ENCODE results near the gene SEMA3E. TPM values are rescaled to one million over a fixed set of nuclear protein-coding genes. Genes with fewer than 3 reads are reported as not detected.
"Not testable (repeated sequence)": the region's sequence is repeated elsewhere in the genome, so short reads cannot be mapped to it uniquely, and the experiment has no call there.

SEMA3E gene
- total RNA-seq, 1 experiment from 2014 or later: not detected

DNA sequence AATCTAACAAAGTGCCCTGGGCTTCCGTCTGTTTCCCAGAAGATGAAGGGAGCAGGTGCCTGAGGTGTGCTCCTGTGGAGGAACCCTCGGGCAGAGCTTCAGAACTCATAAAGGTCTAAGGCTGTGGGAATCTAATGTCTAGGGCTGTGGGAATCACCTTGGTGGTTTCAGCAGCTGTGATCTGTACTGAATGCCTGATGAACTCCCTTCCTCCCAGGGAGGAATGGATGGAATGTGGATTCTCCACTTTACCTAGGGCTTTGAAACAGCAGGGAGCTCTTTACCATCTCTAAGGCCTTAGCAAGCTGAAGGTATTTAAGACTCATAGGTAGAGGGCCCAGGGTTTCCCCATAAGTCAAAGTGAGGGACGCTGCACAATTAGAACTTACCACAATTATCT, 36.0 kb upstream of the SEMA3E start:
- DNase-seq: no peak
- Histone ChIP-seq H3K27me3 (ENCODE audit: low read length) (no peaks in the 10 kb centered on the region), H3K27ac (ENCODE audit: low read length) (no peak overlapping the region), H2AFZ (ENCODE audit: low read length) (no peak overlapping the region), H3K4me3 (ENCODE audit: low read length) (no peak overlapping the region), H3K79me2 (ENCODE audit: low read length) (no peaks in the 10 kb centered on the region), H3K36me3 (ENCODE audit: insufficient read depth, low read length) (no peaks in the 10 kb centered on the region), H3K4me2 (ENCODE audit: low read depth, low read length, poor library complexity, severe bottlenecking) (no peak overlapping the region), H3K9ac (ENCODE audit: low read length) (no peak overlapping the region), H3K9me3 (ENCODE audit: low read length) (peaks cover 16% of the 10 kb centered on the region), H4K20me1 (ENCODE audit: insufficient read depth, low read depth, low read length) (no peaks in the 10 kb centered on the region), H3K9me2 (replicated peaks; ENCODE audit: insufficient read depth, low read length) (no peaks in the 10 kb centered on the region), H3K4me1 (ENCODE audit: low read length) (no peaks in the 10 kb centered on the region)

GRCh38 chr7:83681200-83681778, 32.4 kb upstream of the SEMA3E start:
- no peak for DNase-seq
- Histone ChIP-seq H3K4me1 (ENCODE audit: low read length) (no peaks in the 10 kb centered on the region), H3K4me3 (ENCODE audit: low read length) (no peak overlapping the region), H3K36me3 (ENCODE audit: insufficient read depth, low read length) (no peaks in the 10 kb centered on the region), H3K4me2 (ENCODE audit: low read depth, low read length, poor library complexity, severe bottlenecking) (no peak overlapping the region), H2AFZ (ENCODE audit: low read length) (no peak overlapping the region), H4K20me1 (ENCODE audit: insufficient read depth, low read depth, low read length) (no peaks in the 10 kb centered on the region), H3K9me2 (replicated peaks; ENCODE audit: insufficient read depth, low read length) (no peaks in the 10 kb centered on the region), H3K9ac (ENCODE audit: low read length) (no peak overlapping the region), H3K9me3 (ENCODE audit: low read length) (peaks cover 23% of the 10 kb centered on the region), H3K79me2 (ENCODE audit: low read length) (no peaks in the 10 kb centered on the region), H3K27ac (ENCODE audit: low read length) (no peak overlapping the region), H3K27me3 (ENCODE audit: low read length) (no peaks in the 10 kb centered on the region)

DNA sequence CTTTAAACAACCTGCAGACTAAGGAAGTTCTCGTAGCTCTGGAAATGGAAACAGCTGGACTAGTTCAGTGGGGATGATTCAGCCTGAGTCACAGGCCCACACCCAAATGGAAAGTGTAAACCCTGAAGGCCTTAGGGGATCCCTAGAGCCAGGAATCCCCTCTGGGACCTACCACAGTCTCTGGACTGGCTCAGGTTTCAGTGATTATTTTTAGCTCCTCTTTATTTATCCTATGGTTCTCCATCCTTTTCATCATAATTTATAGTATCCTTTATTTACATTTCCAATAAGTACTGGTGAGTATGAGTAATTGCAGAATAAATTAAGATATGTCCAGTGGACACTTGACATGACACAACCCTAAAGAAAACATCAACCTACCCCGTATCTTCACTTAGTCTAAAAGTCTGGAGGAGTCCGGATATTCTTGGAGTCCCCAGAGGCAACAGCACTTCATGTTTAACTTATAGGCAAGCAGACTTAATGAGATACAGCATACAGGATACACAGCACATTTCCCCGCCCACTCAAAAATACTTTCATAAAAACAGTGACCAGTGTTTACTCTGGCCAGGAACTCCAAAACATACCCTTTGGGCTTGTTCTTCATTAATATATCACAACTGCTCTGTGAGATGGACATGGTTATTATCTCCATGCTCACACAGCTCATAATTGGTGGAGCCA, 28.4 kb upstream of the SEMA3E start:
- no peaks in the 10 kb centered on the region for H3K4me1 ChIP-seq (ENCODE audit: low read length)
- DNase-seq: no peak
- H3K9me3 ChIP-seq (ENCODE audit: low read length): peaks cover 12% of the 10 kb centered on the region
- no peak overlapping the region for H3K4me2 ChIP-seq (ENCODE audit: low read depth, low read length, poor library complexity, severe bottlenecking)
- no peak overlapping the region for H3K27ac ChIP-seq (ENCODE audit: low read length)
- no peak overlapping the region for H2AFZ ChIP-seq (ENCODE audit: low read length)
- no peaks in the 10 kb centered on the region for H3K79me2 ChIP-seq (ENCODE audit: low read length)
- no peaks in the 10 kb centered on the region for H4K20me1 ChIP-seq (ENCODE audit: insufficient read depth, low read depth, low read length)
- H3K4me3 ChIP-seq (ENCODE audit: low read length): no peak overlapping the region
- no peaks in the 10 kb centered on the region for H3K9me2 ChIP-seq (replicated peaks; ENCODE audit: insufficient read depth, low read length)
- no peaks in the 10 kb centered on the region for H3K36me3 ChIP-seq (ENCODE audit: insufficient read depth, low read length)
- H3K27me3 ChIP-seq (ENCODE audit: low read length): no peaks in the 10 kb centered on the region
- H3K9ac ChIP-seq (ENCODE audit: low read length): no peak overlapping the region

DNA sequence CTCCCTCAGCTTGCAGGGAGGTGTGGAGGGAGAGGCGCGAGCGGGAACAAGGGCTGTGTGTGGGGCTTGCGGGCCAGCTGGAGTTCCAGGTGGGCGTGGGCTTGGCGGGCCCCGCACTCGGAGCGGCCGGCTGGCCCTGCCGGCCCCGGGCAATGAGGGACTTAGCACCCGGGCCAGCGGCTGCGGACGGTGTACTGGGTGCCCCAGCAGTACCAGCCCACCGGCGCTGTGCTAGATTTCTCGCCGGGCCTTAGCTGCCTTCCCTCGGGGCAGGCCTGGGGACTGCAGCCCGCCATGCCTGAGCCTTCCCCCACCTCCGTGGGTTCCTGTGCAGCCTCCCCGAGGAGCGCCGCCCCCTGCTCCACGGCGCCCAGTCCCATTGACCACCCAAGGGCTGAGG, 24.4 kb upstream of the SEMA3E start:
- not testable (repeated sequence) for H2AFZ ChIP-seq (ENCODE audit: low read length); H3K4me1 ChIP-seq (ENCODE audit: low read length)

DNA sequence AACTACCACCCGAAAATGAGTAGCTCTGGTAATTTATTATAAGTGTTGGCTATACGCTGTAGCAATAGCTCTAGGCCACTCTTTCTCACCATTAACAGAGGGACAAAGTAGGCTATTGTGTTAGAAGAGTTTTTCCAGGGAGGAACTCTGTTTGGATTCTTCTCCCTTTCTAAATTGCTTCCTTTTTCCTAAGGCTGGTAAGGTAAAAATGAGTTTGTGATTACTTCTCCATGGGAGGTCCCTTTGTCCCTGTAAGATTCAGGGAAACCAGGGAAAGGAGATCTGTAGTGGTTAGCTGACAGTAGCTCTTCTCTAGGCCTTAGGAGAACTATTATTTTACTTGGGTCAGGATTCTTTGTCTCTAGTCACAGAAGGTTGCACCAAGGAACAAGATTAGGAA, 23.2 kb upstream of the SEMA3E start:
- H3K27ac ChIP-seq (ENCODE audit: low read length): no peak overlapping the region
- no peak overlapping the region for H3K4me3 ChIP-seq (ENCODE audit: low read length)
- no peaks in the 10 kb centered on the region for H3K27me3 ChIP-seq (ENCODE audit: low read length)
- no peak for DNase-seq
- H2AFZ ChIP-seq (ENCODE audit: low read length): no peak overlapping the region
- H3K9me3 ChIP-seq (ENCODE audit: low read length): peaks cover 9% of the 10 kb centered on the region
- H3K79me2 ChIP-seq (ENCODE audit: low read length): no peaks in the 10 kb centered on the region
- H3K4me1 ChIP-seq (ENCODE audit: low read length): no peaks in the 10 kb centered on the region
- H3K36me3 ChIP-seq (ENCODE audit: insufficient read depth, low read length): no peaks in the 10 kb centered on the region
- H3K4me2 ChIP-seq (ENCODE audit: low read depth, low read length, poor library complexity, severe bottlenecking): no peak overlapping the region
- H3K9me2 ChIP-seq (replicated peaks; ENCODE audit: insufficient read depth, low read length): no peaks in the 10 kb centered on the region
- no peaks in the 10 kb centered on the region for H4K20me1 ChIP-seq (ENCODE audit: insufficient read depth, low read depth, low read length)
- no peak overlapping the region for H3K9ac ChIP-seq (ENCODE audit: low read length)

More for the DNA sequence above, 24.4 kb upstream of the SEMA3E start:
- not testable (repeated sequence) for H3K79me2 ChIP-seq (ENCODE audit: low read length); H3K36me3 ChIP-seq (ENCODE audit: insufficient read depth, low read length); H4K20me1 ChIP-seq (ENCODE audit: insufficient read depth, low read depth, low read length); H3K27me3 ChIP-seq (ENCODE audit: low read length); H3K4me2 ChIP-seq (ENCODE audit: low read depth, low read length, poor library complexity, severe bottlenecking); H3K4me3 ChIP-seq (ENCODE audit: low read length); H3K9ac ChIP-seq (ENCODE audit: low read length); DNase-seq; H3K9me2 ChIP-seq (replicated peaks; ENCODE audit: insufficient read depth, low read length); H3K27ac ChIP-seq (ENCODE audit: low read length)
- H3K9me3 ChIP-seq (ENCODE audit: low read length): peaks cover 16% of the 10 kb centered on the region

- Histone ChIP-seq H3K36me3 (ENCODE audit: insufficient read depth, low read length) (no peaks in the 10 kb centered on the region), H3K9ac (ENCODE audit: low read length) (no peak overlapping the region), H3K4me1 (ENCODE audit: low read length) (no peaks in the 10 kb centered on the region), H3K9me2 (replicated peaks; ENCODE audit: insufficient read depth, low read length) (no peaks in the 10 kb centered on the region), H3K4me3 (ENCODE audit: low read length) (no peak overlapping the region), H3K4me2 (ENCODE audit: low read depth, low read length, poor library complexity, severe bottlenecking) (no peak overlapping the region), H3K27me3 (ENCODE audit: low read length) (no peaks in the 10 kb centered on the region), H2AFZ (ENCODE audit: low read length) (no peak overlapping the region), H3K27ac (ENCODE audit: low read length) (no peak overlapping the region), H3K9me3 (ENCODE audit: low read length) (peaks cover 11% of the 10 kb centered on the region), H4K20me1 (ENCODE audit: insufficient read depth, low read depth, low read length) (no peaks in the 10 kb centered on the region), H3K79me2 (ENCODE audit: low read length) (no peaks in the 10 kb centered on the region)
- no peak for DNase-seq
Observed at GRCh38 chr7:83663131-83663530, 14.2 kb upstream of the SEMA3E start.

DNA sequence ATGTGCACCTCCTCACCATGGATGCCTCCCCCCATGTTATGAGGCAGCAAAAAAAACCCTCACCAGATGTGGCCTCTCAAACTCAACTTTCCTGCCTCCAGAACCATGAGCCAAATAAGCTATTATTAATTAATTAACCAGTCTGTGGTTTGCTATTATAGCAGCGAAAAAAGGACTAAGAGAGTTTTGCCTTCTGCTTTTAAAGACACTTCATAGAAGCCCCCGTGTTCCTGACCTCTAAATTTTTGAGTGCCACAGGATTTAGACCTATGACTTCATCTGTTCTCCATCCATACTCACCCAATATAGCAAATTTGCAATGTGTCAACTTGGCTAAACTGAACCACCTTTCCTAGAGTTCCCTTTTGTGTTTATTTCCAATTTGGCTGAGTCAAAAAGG, 9.2 kb upstream of the SEMA3E start:
- Histone ChIP-seq H3K4me2 (ENCODE audit: low read depth, low read length, poor library complexity, severe bottlenecking) (no peak overlapping the region), H3K9me2 (replicated peaks; ENCODE audit: insufficient read depth, low read length) (no peaks in the 10 kb centered on the region), H2AFZ (ENCODE audit: low read length) (no peak overlapping the region), H4K20me1 (ENCODE audit: insufficient read depth, low read depth, low read length) (no peaks in the 10 kb centered on the region), H3K4me3 (ENCODE audit: low read length) (no peak overlapping the region), H3K36me3 (ENCODE audit: insufficient read depth, low read length) (no peaks in the 10 kb centered on the region), H3K4me1 (ENCODE audit: low read length) (no peaks in the 10 kb centered on the region), H3K27me3 (ENCODE audit: low read length) (no peaks in the 10 kb centered on the region), H3K9ac (ENCODE audit: low read length) (no peak overlapping the region), H3K27ac (ENCODE audit: low read length) (no peak overlapping the region), H3K79me2 (ENCODE audit: low read length) (no peaks in the 10 kb centered on the region), H3K9me3 (ENCODE audit: low read length) (peaks cover 10% of the 10 kb centered on the region)
- no peak for DNase-seq

- no peaks in the 10 kb centered on the region for H3K36me3 ChIP-seq (ENCODE audit: insufficient read depth, low read length)
- no peaks in the 10 kb centered on the region; the same call in 1 of the 2 replicates for H3K9me3 ChIP-seq (ENCODE audit: low read length)
- no peaks in the 10 kb centered on the region for H4K20me1 ChIP-seq (ENCODE audit: insufficient read depth, low read depth, low read length)
- H3K27ac ChIP-seq (ENCODE audit: low read length): no peak overlapping the region
- no peak overlapping the region for H3K4me2 ChIP-seq (ENCODE audit: low read depth, low read length, poor library complexity, severe bottlenecking)
- no peaks in the 10 kb centered on the region for H3K79me2 ChIP-seq (ENCODE audit: low read length)
- H3K4me3 ChIP-seq (ENCODE audit: low read length): no peak overlapping the region
- DNase-seq: peak; percentile 42
- no peaks in the 10 kb centered on the region for H3K9me2 ChIP-seq (replicated peaks; ENCODE audit: insufficient read depth, low read length)
- no peaks in the 10 kb centered on the region for H3K27me3 ChIP-seq (ENCODE audit: low read length)
- H2AFZ ChIP-seq (ENCODE audit: low read length): no peak overlapping the region
- H3K4me1 ChIP-seq (ENCODE audit: low read length): no peaks in the 10 kb centered on the region
- H3K9ac ChIP-seq (ENCODE audit: low read length): no peak overlapping the region
Observed at GRCh38 chr7:83655951-83656556, 7.1 kb upstream of the SEMA3E start.

Measured in Karpas-422 (cell line).